WTC11 (cell line): ENCODE data around the gene NOC3L. TPM values are rescaled to one million over a fixed set of nuclear protein-coding genes. Genes with fewer than 3 reads are reported as not detected.

Experiments
- ATAC-seq: fragments of 200-7000 bp; cut with Tn5 transposase; 2 replicates; pipeline ENCODE4 v1.10.0; 2021; ENCODE audit warnings: mild to moderate bottlenecking, moderate library complexity
- CTCF ChIA-PET: fragments of 300-600 bp; sonication (Branson Sonifier 250); formaldehyde crosslinking; loops from one replicate; lab custom pipeline; 2021; ENCODE audit warnings: antibody characterized with exemption; lab: Charles Lee
- POLR2A ChIA-PET: fragments of 350-600 bp; sonication (Branson Sonifier 250); formaldehyde crosslinking; loops from one replicate; lab custom pipeline; 2021; ENCODE audit warnings: antibody characterized with exemption; lab: Charles Lee
- DNase-seq: peaks from one replicate; pipeline ENCODE4 v3.0.0; 2021; ENCODE audit warnings: low spot score
- H3K27ac Mint-ChIP-seq: 2 replicates; pipeline ENCODE4 v1.8.0; 2021; ENCODE audit warnings: mixed read lengths
- H3K27me3 Mint-ChIP-seq: 2 replicates; pipeline ENCODE4 v1.8.0; 2021; ENCODE audit warnings: low read depth, mild to moderate bottlenecking, moderate library complexity, mixed read lengths
- H3K36me3 Mint-ChIP-seq: 2 replicates; pipeline ENCODE4 v1.8.0; 2021; ENCODE audit warnings: mixed read lengths
- H3K4me1 Mint-ChIP-seq: 2 replicates; pipeline ENCODE4 v1.8.0; 2022; ENCODE audit warnings: mixed read lengths
- H3K4me3 Mint-ChIP-seq: 2 replicates; pipeline ENCODE4 v1.8.0; 2021; ENCODE audit warnings: mild to moderate bottlenecking, moderate library complexity, mixed read lengths
- H3K9me3 Mint-ChIP-seq: 2 replicates; pipeline ENCODE4 v1.8.0; 2021; ENCODE audit warnings: mixed read lengths
- CBFB ChIP-seq: sonication (generic); formaldehyde crosslinking; IDR thresholded peaks from 2 replicates; pipeline ENCODE4 v1.8.1; 2022; ENCODE audit warnings: mild to moderate bottlenecking, low read depth, missing genetic modification reagents
- CREM ChIP-seq: sonication (generic); formaldehyde crosslinking; IDR thresholded peaks from 2 replicates; pipeline ENCODE4 v1.8.1; 2022; ENCODE audit warnings: mild to moderate bottlenecking, missing genetic modification reagents, moderate library complexity
- E2F1 ChIP-seq: sonication (generic); formaldehyde crosslinking; IDR thresholded peaks from 2 replicates; pipeline ENCODE4 v1.8.0; 2022; ENCODE audit warnings: mild to moderate bottlenecking, missing genetic modification reagents
- ELF4 ChIP-seq: sonication (generic); formaldehyde crosslinking; IDR thresholded peaks from 2 replicates; pipeline ENCODE4 v1.8.1; 2022; ENCODE audit warnings: low read depth, mild to moderate bottlenecking, moderate library complexity, missing genetic modification reagents
- FOXP1 ChIP-seq: sonication (generic); formaldehyde crosslinking; IDR thresholded peaks from 2 replicates; pipeline ENCODE4 v1.8.0; 2022; ENCODE audit warnings: missing genetic modification reagents, mild to moderate bottlenecking, moderate library complexity, borderline replicate concordance
- GTF2I ChIP-seq: fragments of 250-450 bp; sonication (Bioruptor Pico); conservative IDR thresholded peaks from 2 replicates; pipeline ENCODE4 v1.4.0; 2021; ENCODE audit warnings: mild to moderate bottlenecking
- JUN ChIP-seq: sonication (generic); formaldehyde crosslinking; IDR thresholded peaks from 2 replicates; pipeline ENCODE4 v1.8.0; 2023; ENCODE audit warnings: mild to moderate bottlenecking, missing genetic modification reagents
- MXD4 ChIP-seq: fragments of 250-450 bp; sonication (Bioruptor Pico); IDR thresholded peaks from 2 replicates; pipeline ENCODE4 v1.8.0; 2021; ENCODE audit warnings: mild to moderate bottlenecking, moderate library complexity, borderline replicate concordance
- SMAD3 ChIP-seq: sonication (generic); formaldehyde crosslinking; IDR thresholded peaks from 2 replicates; pipeline ENCODE4 v1.8.0; 2022; ENCODE audit warnings: missing genetic modification reagents, mild to moderate bottlenecking, borderline replicate concordance
- SOX15 ChIP-seq: fragments of 250-450 bp; sonication (Bioruptor Pico); IDR thresholded peaks from 2 replicates; pipeline ENCODE4 v1.9.0; 2021; ENCODE audit warnings: mild to moderate bottlenecking
- SP1 ChIP-seq: sonication (generic); formaldehyde crosslinking; conservative IDR thresholded peaks from 2 replicates; pipeline ENCODE4 v1.8.1; 2022; ENCODE audit warnings: missing genetic modification reagents
- STAT6 ChIP-seq: sonication (generic); formaldehyde crosslinking; conservative IDR thresholded peaks from 2 replicates; pipeline ENCODE4 v1.8.1; 2023; ENCODE audit warnings: mild to moderate bottlenecking, low read depth, missing genetic modification reagents, moderate library complexity
- TEAD4 ChIP-seq: sonication (generic); formaldehyde crosslinking; IDR thresholded peaks from 2 replicates; pipeline ENCODE4 v1.8.0; 2022; ENCODE audit warnings: mild to moderate bottlenecking, missing genetic modification reagents
- ZNF121 ChIP-seq: sonication (generic); formaldehyde crosslinking; IDR thresholded peaks from 2 replicates; pipeline ENCODE4 v1.8.0; 2023; ENCODE audit warnings: missing genetic modification reagents
- ZNF281 ChIP-seq: sonication (generic); formaldehyde crosslinking; IDR thresholded peaks from 2 replicates; pipeline ENCODE4 v1.8.0; 2023; ENCODE audit warnings: mild to moderate bottlenecking, missing genetic modification reagents
- ZNF423 ChIP-seq: fragments of 250-450 bp; sonication (Bioruptor Pico); IDR thresholded peaks from 2 replicates; pipeline ENCODE4 v2.1.2; 2022; ENCODE audit warnings: mild to moderate bottlenecking, moderate library complexity
- total RNA-seq: library from RNA; stranded (reverse); gene quantifications from 3 replicates; pipeline ENCODE4 v1.2.3, GENCODE V29; 2021
- TF ChIP-seq, protein P1 (sequence below): sonication (generic); formaldehyde crosslinking; IDR thresholded peaks from 2 replicates; pipeline ENCODE4 v1.8.1; 2022; ENCODE audit warnings: low read depth, missing genetic modification reagents, borderline replicate concordance
- TF ChIP-seq, protein P2 (sequence below): sonication (generic); formaldehyde crosslinking; IDR thresholded peaks from 2 replicates; pipeline ENCODE4 v1.8.1; 2023; ENCODE audit warnings: mild to moderate bottlenecking, moderate library complexity, missing genetic modification reagents
- TF ChIP-seq, protein P3 (sequence below): fragments of 250-450 bp; sonication (Bioruptor Pico); IDR thresholded peaks from 2 replicates; pipeline ENCODE4 v1.9.0; 2021; ENCODE audit warnings: mild to moderate bottlenecking

The NOC3L gene
- total RNA-seq, 1 experiment from 2014 or later, result 26.1 TPM

DNA sequence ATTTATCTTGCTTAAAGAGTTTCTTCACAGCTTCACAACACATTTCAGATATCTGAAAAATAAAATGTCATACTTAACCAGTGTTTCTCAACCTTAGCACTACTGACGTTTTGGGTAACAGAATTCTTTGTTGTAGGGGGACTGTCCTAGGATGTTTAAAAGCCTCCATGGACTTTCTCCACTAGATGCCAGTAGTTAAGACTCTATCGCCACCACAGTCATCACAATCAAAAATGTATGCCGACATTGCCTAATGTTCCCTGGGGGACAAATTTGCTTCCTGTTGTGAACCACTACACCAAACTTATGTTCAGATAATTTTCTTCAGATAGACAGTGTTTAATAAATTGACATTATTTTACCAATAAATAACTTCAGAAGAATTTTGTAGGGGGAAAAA, 13.4 kb downstream of the NOC3L start:
- no peak for ATAC-seq

DNA sequence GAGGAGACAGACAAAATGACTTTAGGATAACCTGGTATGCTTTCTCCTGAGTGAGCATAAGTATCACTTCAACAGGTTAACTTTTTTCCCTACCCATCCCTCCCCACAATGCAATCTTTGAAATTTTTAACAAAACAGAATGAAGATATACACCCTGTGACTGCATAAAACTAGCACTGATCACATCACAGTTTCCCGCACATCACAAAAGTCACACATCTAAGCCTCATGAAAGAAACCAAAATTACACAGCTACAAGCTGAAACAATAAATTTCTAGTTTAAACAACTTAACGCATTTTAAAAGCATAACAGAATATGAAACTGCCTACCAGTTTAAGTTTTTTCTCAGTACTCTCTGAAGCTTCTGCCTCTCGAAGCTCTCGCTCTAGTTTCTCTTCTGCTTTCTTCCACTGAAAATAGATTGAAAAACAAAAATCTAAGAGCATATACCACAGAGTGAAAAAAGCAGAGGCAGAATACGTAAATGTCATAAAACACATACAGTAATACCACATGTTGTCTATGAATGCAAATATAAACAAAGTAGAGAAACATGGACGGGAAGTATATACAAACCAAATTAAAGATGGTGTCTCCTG, 18.1 kb downstream of the NOC3L start:
- Mint-ChIP-seq H3K27ac (no peak overlapping the region), H3K36me3 (peaks cover 50% of the 10 kb centered on the region), H3K9me3 (no peaks in the 10 kb centered on the region), H3K27me3 (no peaks in the 10 kb centered on the region), H3K4me1 (no peaks in the 10 kb centered on the region), H3K4me3 (no peak overlapping the region)
- ATAC-seq, result no peak
- POLR2A ChIA-PET, result no interaction called here
- DNase-seq, result no peak
- CTCF ChIA-PET, result no interaction called here
- TF ChIP-seq JUN (no peak), CBFB (no peak), CREM (CRISPR knock-in tag) (no peak), E2F1 (CRISPR knock-in tag) (no peak), GTF2I (CRISPR knock-in tag) (no peak), ZNF281 (CRISPR knock-in tag) (no peak), SOX15 (CRISPR knock-in tag) (no peak), FOXP1 (no peak), MXD4 (CRISPR knock-in tag) (no peak), ZNF121 (CRISPR knock-in tag) (no peak), STAT6 (CRISPR knock-in tag) (no peak), ZNF423 (no peak)
- TF ChIP-seq, protein P1, sequence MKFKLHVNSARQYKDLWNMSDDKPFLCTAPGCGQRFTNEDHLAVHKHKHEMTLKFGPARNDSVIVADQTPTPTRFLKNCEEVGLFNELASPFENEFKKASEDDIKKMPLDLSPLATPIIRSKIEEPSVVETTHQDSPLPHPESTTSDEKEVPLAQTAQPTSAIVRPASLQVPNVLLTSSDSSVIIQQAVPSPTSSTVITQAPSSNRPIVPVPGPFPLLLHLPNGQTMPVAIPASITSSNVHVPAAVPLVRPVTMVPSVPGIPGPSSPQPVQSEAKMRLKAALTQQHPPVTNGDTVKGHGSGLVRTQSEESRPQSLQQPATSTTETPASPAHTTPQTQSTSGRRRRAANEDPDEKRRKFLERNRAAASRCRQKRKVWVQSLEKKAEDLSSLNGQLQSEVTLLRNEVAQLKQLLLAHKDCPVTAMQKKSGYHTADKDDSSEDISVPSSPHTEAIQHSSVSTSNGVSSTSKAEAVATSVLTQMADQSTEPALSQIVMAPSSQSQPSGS, result no peak
- TF ChIP-seq, protein P2, sequence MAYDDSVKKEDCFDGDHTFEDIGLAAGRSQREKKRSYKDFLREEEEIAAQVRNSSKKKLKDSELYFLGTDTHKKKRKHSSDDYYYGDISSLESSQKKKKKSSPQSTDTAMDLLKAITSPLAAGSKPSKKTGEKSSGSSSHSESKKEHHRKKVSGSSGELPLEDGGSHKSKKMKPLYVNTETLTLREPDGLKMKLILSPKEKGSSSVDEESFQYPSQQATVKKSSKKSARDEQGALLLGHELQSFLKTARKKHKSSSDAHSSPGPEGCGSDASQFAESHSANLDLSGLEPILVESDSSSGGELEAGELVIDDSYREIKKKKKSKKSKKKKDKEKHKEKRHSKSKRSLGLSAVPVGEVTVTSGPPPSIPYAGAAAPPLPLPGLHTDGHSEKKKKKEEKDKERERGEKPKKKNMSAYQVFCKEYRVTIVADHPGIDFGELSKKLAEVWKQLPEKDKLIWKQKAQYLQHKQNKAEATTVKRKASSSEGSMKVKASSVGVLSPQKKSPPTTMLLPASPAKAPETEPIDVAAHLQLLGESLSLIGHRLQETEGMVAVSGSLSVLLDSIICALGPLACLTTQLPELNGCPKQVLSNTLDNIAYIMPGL, result no peak
- TF ChIP-seq, protein P3, sequence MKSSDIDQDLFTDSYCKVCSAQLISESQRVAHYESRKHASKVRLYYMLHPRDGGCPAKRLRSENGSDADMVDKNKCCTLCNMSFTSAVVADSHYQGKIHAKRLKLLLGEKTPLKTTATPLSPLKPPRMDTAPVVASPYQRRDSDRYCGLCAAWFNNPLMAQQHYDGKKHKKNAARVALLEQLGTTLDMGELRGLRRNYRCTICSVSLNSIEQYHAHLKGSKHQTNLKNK, result no peak

More for the DNA sequence above, 13.4 kb downstream of the NOC3L start:
- Mint-ChIP-seq H3K36me3 (peaks cover 53% of the 10 kb centered on the region), H3K9me3 (no peaks in the 10 kb centered on the region), H3K4me3 (no peak overlapping the region), H3K4me1 (no peaks in the 10 kb centered on the region), H3K27me3 (no peaks in the 10 kb centered on the region), H3K27ac (no peak overlapping the region)
- ChIA-PET CTCF (interaction anchor here (1.3 kb wide), 1 partner anchor 95 kb away, joined by 5 read pairs; no protein-coding TSS in a partner anchor), POLR2A (no interaction called here)
- no peak for DNase-seq
- TF ChIP-seq SP1 (no peak), ELF4 (CRISPR knock-in tag) (no peak), SMAD3 (CRISPR knock-in tag) (no peak), TEAD4 (no peak), E2F1 (CRISPR knock-in tag) (no peak)
